Renal cortical epithelial cell (primary cell): Measurements from ENCODE around the gene BBC3. TPM values are rescaled to one million over a fixed set of nuclear protein-coding genes. Genes with fewer than 3 reads are reported as not detected.

Experiments
- DNase-seq: peaks from one replicate; pipeline ENCODE4 v3.0.0-alpha.2; 2011; ENCODE audit warnings: low read depth
- total RNA-seq: library from RNA; depleted of rRNA; stranded (reverse); fragments of >200 nt; gene quantifications from 2 replicates; pipeline ENCODE4 v1.2.3, GENCODE V29; 2014

Gene BBC3
- total RNA-seq, 1 donor from 2014 or later = 21.1 TPM

DNA sequence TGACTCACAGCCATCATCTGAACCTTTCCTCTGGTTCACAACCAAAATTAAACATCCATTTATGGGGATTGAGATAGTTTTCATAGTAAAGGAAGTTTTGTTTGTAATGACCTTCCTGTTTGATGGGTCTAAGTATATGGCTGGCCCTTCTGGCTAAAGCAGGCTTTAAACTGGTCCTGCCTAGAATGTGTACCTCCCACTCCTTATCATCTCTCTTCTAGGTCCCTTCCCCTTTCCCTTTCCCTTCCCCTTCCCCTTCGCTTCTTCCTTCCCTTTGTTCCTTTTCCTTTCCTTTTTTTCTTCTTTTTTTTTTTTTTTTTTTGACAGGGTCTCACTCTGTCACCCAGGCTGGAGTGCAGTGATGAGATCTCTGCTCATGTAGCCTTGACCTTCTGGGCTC, 35.6 kb downstream of the BBC3 start:
- no peak for DNase-seq

DNA sequence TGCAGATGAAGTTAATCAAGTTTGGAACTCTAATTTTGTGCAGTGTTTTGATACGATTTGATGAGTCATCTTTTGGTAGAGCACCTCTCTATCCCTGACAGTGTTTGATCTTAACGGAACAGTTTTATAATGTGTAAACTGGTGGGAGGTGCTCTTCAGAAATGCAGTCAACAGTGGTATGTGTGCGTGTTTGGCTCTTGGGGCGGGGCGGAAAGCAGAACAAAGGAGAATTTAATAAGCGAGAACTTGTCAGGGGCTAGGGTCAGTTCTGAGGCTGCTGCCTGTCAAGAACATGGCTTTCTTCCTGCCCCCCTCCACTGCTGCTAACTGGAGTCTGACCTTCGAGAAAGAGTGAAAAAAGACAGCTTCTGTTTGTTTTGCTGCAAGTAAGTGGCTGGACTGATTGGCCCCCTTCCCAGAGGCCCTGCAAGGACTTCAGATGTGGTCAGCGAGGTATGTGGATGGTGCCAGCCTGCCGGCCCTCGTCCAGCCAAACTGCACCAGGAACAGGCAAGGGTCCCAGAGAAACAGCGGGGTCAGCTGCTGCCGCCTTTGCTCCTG, 40.8 kb downstream of the BBC3 start:
- peak; percentile 95 for DNase-seq

DNA sequence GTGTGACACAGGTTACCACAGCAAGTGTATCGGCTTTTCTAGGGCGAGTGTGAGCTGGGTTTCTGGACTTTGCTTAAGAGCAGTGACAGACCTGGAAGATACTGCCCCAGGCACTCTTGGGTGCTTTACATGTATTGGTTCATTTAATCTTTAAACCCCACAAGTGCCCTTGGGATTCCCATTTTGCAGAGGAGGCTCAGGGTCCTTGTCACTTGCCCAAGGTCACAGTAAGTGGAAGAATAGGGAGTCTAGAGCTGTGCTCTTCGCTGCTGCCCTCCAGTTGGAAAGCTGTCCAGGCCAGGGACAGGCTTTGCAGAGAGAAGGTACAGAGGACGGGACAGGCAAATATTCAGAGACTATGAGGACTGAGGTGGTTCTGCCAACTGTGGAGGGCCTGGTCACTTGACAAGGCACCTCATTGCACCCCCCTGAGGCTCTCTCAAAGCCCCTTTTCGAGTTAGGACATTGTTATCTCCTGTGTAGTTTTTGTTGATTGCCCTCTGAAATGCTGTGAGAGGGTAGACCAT, 42.4 kb downstream of the BBC3 start:
- no peak for DNase-seq

DNA sequence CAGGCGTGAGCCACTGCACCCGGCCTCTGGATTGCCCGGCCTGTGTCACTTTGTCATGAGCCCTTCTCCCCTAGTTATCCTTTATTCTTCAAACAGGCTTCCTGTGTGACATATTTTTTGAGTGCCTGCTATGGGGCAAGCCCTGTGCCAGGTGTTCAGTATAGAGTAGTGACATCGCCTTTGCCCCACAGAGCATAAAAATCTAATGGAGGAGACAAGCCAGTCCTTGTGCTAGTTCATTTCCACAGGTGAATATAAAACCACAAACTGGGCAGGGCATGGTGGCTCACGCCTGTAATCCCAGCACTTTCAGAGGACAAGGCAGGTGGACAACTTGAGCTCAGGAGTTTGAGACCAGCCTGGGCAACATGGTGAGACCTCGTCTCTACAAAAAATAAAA, 43.2 kb downstream of the BBC3 start:
- DNase-seq = no peak

DNA sequence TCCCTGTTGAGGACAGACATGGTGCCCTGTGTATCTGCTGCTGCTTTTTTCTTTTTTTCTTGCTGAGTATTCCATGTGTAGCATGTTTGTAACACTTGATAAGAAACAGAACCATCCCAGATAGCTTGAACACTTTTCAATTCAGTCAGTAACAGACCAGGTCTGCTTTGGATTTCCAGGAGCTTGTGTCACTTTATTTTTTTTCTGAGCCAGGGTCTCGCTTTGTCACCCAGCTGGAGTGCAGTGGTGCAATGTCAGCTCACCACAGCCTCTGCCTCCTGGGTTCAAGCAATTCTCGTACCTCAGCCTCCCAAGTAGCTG, 43.7 kb downstream of the BBC3 start:
- no peak for DNase-seq

DNA sequence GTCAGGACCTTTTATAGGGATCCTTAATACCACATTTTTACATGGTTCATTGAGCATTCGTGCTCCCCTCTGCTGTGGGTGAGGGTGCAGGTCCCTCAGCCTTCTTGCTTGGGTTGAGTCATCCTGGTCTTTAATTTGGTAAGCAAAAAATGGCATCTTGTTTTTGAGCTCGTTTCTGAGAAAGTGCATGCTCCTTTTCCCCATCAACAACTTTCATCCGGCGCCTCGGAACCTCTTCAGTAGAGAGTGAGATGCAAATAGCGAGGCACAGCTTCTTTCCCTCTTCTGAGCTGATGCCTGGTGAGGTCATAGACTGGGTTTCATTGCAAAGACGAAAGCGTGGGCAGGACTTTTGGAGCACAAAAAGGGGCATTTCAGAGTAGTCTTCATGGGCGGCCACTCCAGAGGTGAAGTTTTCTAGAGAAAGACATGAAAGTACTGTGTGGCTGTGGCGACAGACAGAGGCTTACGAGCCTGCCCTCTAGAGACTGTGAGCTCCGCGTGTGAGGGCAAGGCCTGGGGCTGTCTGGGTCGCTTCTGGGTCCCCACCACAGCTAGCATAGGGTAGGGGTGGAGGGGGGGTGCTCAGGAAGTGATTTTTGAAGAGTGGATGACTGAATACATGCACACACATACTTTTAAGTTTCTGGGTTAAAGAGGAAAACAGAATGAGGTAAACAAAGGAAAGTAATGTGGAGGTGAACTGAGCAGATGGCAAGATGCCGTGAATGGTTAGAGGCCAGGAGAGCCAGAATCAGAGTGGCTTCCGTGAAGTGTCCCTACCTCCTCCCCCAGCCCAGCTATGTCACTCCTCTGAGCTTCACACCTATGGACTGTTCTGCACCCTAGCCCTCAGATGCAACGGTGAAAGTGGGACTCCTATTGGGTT, 44.3 kb downstream of the BBC3 start:
- DNase-seq = peak; percentile 32

DNA sequence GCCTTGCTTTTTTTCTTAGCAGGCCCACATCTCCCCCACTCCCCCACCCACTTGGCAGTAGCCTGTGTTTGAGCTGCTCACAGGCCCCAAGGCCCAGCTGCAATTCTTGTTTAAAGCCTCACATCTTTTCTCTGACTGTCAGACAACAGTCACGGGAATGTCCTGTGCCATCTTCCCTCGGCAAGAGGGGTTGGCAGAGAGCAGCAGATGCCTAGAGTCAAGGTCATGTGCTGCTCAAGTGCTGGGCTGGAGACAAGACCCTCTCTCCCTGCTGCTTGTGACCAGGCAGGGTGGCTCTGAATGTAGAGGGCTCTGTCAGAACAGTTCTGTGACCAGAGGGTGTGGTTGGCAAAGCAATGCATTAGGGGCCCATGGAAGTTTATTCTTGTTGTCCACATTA, 47.4 kb downstream of the BBC3 start:
- DNase-seq = no peak

DNA sequence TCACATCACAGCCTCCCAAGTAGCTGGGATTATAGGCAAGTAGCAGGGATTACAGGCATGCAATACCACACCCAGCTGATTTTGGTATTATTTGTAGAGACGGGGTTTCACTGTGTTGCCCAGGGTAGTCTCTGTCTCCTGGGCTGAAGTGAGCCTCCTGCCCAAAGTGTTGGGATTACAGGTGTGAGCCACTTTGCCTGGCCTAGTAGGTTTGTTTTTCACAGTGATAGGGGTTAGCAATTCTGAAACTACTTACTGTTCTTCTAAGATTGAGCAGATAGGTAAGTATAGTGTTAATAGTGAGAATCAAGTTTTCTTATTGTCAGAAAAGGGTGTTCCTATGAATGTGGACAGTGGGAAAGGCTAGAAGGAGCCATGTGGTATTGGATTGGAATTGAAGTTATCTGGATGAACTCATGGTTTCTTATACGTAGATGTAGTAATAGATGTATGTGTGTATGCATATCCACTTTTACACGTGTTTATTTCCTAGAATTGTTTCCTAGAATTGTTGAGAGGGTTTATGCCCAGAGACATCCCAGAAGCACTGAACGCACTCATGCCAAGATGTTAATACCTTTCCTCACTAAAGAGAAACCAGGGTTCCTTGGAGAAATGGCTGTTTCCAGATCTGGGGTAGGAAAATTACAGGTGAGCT, 51.2 kb downstream of the BBC3 start:
- DNase-seq = no peak

DNA sequence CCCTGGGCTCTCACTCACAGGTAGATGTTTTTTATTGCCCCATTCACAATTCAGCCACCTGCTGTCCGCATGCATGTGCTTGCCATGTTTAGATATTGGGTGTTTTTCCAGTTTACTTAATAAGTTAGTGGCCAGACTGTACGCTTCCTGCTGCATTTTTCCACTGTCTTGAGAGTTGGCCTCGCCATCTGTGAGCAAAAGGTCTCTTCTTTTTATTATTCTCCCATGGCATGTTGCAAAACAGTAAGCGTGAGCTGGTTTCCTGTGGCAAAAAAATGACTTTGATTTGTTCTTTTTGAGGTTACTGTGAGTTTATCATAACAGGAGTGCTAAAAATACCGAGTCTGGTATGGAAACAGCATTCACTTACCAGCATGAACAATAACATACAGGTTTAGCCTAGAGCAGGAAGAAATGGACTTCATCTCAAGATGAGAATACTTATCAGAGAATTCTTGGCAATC, 54.3 kb downstream of the BBC3 start:
- peak; percentile 29 for DNase-seq

DNA sequence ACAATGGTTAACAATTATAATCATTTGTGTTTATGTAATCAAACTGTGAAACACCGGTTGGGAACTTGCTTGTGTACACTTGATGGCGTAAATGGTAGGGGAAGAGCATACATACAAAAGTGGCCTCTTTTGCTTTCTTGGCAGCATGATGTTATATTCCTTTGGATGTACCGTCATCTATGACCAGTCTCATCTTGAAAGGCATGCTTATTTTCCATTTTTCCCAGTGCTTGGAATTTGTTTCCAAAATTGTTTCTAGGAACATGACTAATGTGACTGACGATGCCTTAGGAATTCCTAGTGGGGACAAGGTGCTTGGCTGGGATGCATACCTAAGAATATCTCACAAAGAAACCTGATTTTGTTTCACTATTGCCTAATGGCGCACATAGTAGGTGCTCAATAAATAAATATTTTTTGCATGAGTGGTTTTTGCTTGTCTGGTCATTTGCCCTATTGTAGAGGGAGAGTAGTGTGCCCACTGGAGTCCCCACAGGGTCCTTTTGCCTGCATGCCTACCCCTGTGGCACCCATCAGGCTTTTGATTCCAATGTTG, 54.9 kb downstream of the BBC3 start:
- DNase-seq = no peak

DNA sequence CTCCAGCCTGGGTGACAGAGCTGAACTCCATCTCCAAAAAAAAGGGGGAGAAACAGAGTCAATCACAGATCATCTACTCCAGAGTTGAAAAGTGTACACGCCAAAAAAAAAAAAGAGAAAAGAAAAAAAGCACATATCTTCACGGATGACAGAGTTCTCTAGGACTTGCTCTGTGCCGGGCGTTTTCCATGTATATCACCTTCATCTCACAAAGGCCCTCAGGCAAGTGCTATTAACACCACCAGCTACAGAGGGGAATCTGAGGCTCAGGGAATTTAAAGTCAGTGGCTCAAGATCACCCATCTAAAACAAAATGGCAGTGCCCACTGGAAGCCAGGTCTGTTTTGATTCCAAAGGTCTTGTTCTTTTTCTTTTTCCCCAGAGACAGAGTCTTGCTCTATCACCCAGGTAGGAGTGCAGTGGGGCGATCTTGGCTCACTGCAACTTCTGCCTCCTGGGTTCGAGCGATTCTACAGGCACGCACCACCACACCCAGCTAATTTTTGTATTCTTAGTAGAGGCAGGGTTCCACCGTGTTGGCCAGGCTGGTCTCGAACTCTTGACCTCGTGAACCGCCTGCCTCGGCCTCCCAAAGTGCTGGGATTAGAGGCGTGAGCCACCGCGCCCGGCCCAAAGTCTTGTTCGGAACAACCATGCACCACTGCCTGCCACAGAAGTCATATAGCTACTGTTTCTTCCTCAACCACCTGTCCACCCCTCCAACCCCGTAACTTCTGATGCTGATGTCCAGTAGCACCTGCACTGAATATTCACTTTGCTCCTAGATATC, 58.1 kb downstream of the BBC3 start:
- DNase-seq = no peak

Other genes with a start within 250 kb of the BBC3 start
- 0.52 and 0.55 TPM in 2 replicates for gene NPAS1, start 211.4 kb downstream of the BBC3 start, total RNA-seq
- 11.6 and 35.8 TPM in 2 replicates for gene TMEM160, start 182.6 kb downstream of the BBC3 start, total RNA-seq
- 7.5 and 20.4 TPM in 2 replicates for gene ZC3H4, start 117.4 kb downstream of the BBC3 start, total RNA-seq
- gene SAE1, start 100.4 kb downstream of the BBC3 start, total RNA-seq = 106 and 164 TPM in 2 replicates
- gene CCDC9, start 25.3 kb upstream of the BBC3 start, total RNA-seq = 4.0 and 9.8 TPM in 2 replicates
- gene INAFM1, start 43.7 kb upstream of the BBC3 start, total RNA-seq = 1.4 and 1.8 TPM in 2 replicates
- 0.80 TPM in 1 of 2 replicates, not detected in the other for gene C5AR1, start 78.7 kb upstream of the BBC3 start, total RNA-seq
- 0.30 TPM in 1 of 2 replicates, not detected in the other for gene C5AR2, start 101.0 kb upstream of the BBC3 start, total RNA-seq
- gene DHX34, start 118.1 kb upstream of the BBC3 start, total RNA-seq = 7.1 and 13.4 TPM in 2 replicates
- gene MEIS3, start 188.3 kb upstream of the BBC3 start, total RNA-seq = 3.6 and 9.1 TPM in 2 replicates
- gene SLC8A2, start 240.7 kb upstream of the BBC3 start, total RNA-seq = 0.30 and 1.6 TPM in 2 replicates